ENCODE measurements around the gene TRIL.

- TF ChIP-seq, protein P1, sequence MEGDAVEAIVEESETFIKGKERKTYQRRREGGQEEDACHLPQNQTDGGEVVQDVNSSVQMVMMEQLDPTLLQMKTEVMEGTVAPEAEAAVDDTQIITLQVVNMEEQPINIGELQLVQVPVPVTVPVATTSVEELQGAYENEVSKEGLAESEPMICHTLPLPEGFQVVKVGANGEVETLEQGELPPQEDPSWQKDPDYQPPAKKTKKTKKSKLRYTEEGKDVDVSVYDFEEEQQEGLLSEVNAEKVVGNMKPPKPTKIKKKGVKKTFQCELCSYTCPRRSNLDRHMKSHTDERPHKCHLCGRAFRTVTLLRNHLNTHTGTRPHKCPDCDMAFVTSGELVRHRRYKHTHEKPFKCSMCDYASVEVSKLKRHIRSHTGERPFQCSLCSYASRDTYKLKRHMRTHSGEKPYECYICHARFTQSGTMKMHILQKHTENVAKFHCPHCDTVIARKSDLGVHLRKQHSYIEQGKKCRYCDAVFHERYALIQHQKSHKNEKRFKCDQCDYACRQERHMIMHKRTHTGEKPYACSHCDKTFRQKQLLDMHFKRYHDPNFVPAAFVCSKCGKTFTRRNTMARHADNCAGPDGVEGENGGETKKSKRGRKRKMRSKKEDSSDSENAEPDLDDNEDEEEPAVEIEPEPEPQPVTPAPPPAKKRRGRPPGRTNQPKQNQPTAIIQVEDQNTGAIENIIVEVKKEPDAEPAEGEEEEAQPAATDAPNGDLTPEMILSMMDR (IDR thresholded peaks at IDR 0.05; ENCODE audit: insufficient read depth, low read length) = no peak
- TF ChIP-seq POLR2AphosphoS5 (IDR thresholded peaks at IDR 0.05; ENCODE audit: low read depth) = no peak
- no peak for TF ChIP-seq SPI1 (IDR thresholded peaks at IDR 0.05; ENCODE audit: borderline replicate concordance, low read depth)
- no peak for TF ChIP-seq GABPA (IDR thresholded peaks at IDR 0.05; ENCODE audit: low read depth)
Observed at GRCh38 chr7:28986765-28987110, 28.6 kb upstream of the TRIL start.

Measured in HL-60 (cell line).